Liver (tissue), 9 donors: ENCODE data around the gene ARHGEF10L. TPM values are rescaled to one million over a fixed set of nuclear protein-coding genes. Genes with fewer than 3 reads are reported as not detected.
A peak's percentile ranks its signal among the peaks of the same experiment; 100 is the strongest.

Experiments used
- DNase-seq: peaks from one replicate; pipeline ENCODE4 v3.0.0-alpha.2; 2017; ENCODE audit warnings: low spot score
- H3K27ac ChIP-seq, 2 donors: one replicate each; pipeline ENCODE4 v1.7.0; 2013; ENCODE audit warnings: inconsistent platforms in 2 of 2, low read length in 2 of 2, control low read depth in 1 of 2, low read depth in 1 of 2, mild to moderate bottlenecking in 1 of 2
- H3K27me3 ChIP-seq, 4 donors: one replicate each; pipeline versions ENCODE4 v1.6.1 to v1.7.0; 2013; ENCODE audit warnings: low read length in 3 of 4, inconsistent platforms in 1 of 4, mild to moderate bottlenecking in 1 of 4, moderate library complexity in 1 of 4; ENCODE audit not compliant: control insufficient read depth in 4 of 4, insufficient read depth in 4 of 4
- H3K36me3 ChIP-seq, 4 donors: one replicate each; pipeline versions ENCODE4 v1.6.1 to v1.7.0; 2013; ENCODE audit warnings: low read length in 3 of 4, mild to moderate bottlenecking in 3 of 4, low read depth in 1 of 4, moderate library complexity in 1 of 4; ENCODE audit not compliant: control insufficient read depth in 4 of 4, insufficient read depth in 3 of 4
- H3K4me1 ChIP-seq, 4 donors: one replicate each; pipeline versions ENCODE4 v1.6.1 to v1.7.0; 2013; ENCODE audit warnings: low read length in 3 of 4, mild to moderate bottlenecking in 3 of 4, moderate library complexity in 1 of 4; ENCODE audit not compliant: control insufficient read depth in 4 of 4, insufficient read depth in 4 of 4
- H3K4me3 ChIP-seq, 3 donors: one replicate each; pipeline versions ENCODE4 v1.6.1 to v1.7.0; 2013; ENCODE audit warnings: low read length in 3 of 3, control low read depth in 1 of 3, low read depth in 1 of 3, mild to moderate bottlenecking in 1 of 3
- H3K9ac ChIP-seq, 2 donors: one replicate each; pipeline ENCODE4 v1.7.0; 2013; ENCODE audit warnings: low read length in 2 of 2, mild to moderate bottlenecking in 2 of 2, moderate library complexity in 2 of 2, control low read depth in 1 of 2, low read depth in 1 of 2
- H3K9me3 ChIP-seq, 4 donors: one replicate each; pipeline versions ENCODE4 v1.6.1 to v1.7.0; 2013; ENCODE audit warnings: low read length in 3 of 4; ENCODE audit not compliant: control insufficient read depth in 4 of 4
- CTCF ChIP-seq: fragments of 150-350 bp; IDR thresholded peaks from 2 replicates; pipeline ENCODE4 v1.5.1; 2017; ENCODE audit warnings: improper control_type of control experiment, low read depth, low read length; ENCODE audit not compliant: missing input control
- EGR1 ChIP-seq, 2 donors: IDR thresholded peaks; 2 replicates each; pipeline ENCODE4 v1.6.1; 2016 to 2018; ENCODE audit warnings: antibody characterized with exemption in 2 of 2, low read depth in 2 of 2
- FOXA1 ChIP-seq: IDR thresholded peaks from 2 replicates; pipeline ENCODE4 v1.6.1; 2016; ENCODE audit warnings: antibody characterized with exemption
- FOXA2 ChIP-seq: IDR thresholded peaks from 2 replicates; pipeline ENCODE4 v1.6.1; 2016; ENCODE audit warnings: antibody characterized with exemption
- GABPA ChIP-seq, 2 donors: IDR thresholded peaks in 1 of 2; conservative IDR thresholded peaks in 1 of 2; 2 replicates each; pipeline ENCODE4 v1.6.1; 2016; ENCODE audit warnings: antibody characterized with exemption in 2 of 2, mild to moderate bottlenecking in 1 of 2, moderate library complexity in 1 of 2
- HNF4A ChIP-seq, 2 donors: conservative IDR thresholded peaks; 2 replicates each; pipeline ENCODE4 v1.6.1; 2016; ENCODE audit warnings: antibody characterized with exemption in 2 of 2, mild to moderate bottlenecking in 2 of 2
- HNF4G ChIP-seq: IDR thresholded peaks from 2 replicates; pipeline ENCODE4 v1.6.1; 2016; ENCODE audit warnings: antibody characterized with exemption
- JUND ChIP-seq, 2 donors: IDR thresholded peaks; 2 replicates each; pipeline ENCODE4 v1.6.1; 2016; ENCODE audit warnings: antibody characterized with exemption in 2 of 2
- MAX ChIP-seq: IDR thresholded peaks from 2 replicates; pipeline ENCODE4 v1.6.1; 2016; ENCODE audit warnings: antibody characterized with exemption
- NR2F2 ChIP-seq: IDR thresholded peaks from 2 replicates; pipeline ENCODE4 v1.6.1; 2016; ENCODE audit warnings: antibody characterized with exemption
- RAD21 ChIP-seq, 2 donors: IDR thresholded peaks; 2 replicates each; pipeline ENCODE4 v1.6.1; 2016; ENCODE audit warnings: antibody characterized with exemption in 2 of 2, mild to moderate bottlenecking in 2 of 2
- REST ChIP-seq: IDR thresholded peaks from 2 replicates; pipeline ENCODE4 v1.6.1; 2016; ENCODE audit warnings: antibody characterized with exemption, mild to moderate bottlenecking
- SP1 ChIP-seq: IDR thresholded peaks from 2 replicates; pipeline ENCODE4 v1.6.1; 2018; ENCODE audit warnings: antibody characterized with exemption, mild to moderate bottlenecking
- TAF1 ChIP-seq: conservative IDR thresholded peaks from 2 replicates; pipeline ENCODE4 v1.6.1; 2016; ENCODE audit warnings: antibody characterized with exemption, mild to moderate bottlenecking
- YY1 ChIP-seq: IDR thresholded peaks from 2 replicates; pipeline ENCODE4 v1.6.1; 2016; ENCODE audit warnings: antibody characterized with exemption, mild to moderate bottlenecking
- WGBS: extraction: QIAGEN DNeasy Blood & Tissue Kit; methylation state at CpG from one replicate; pipeline ENCODE4 v1.1.7; 2013; 5-methylcytosine and 5-hydroxymethylcytosine counted together
- polyA plus RNA-seq, 2 donors: library from polyadenylated mRNA; stranded (reverse) in 1 of 2; unstranded in 1 of 2; fragments of 200-250 nt in 1 of 2; fragments of >200 nt in 1 of 2; fragmentation: Nextera tagmentation in 1 of 2; extraction: Ambion mirVana in 1 of 2; gene quantifications; one replicate each; pipeline versions ENCODE4 v1.2.1 to v1.2.3, GENCODE V29; 2013 to 2015
- total RNA-seq, 2 donors: library from RNA; depleted of rRNA; stranded (reverse); fragments of >200 nt; gene quantifications; one replicate each; pipeline ENCODE4 v1.2.3, GENCODE V29; 2014
- donor health status: healthy.
- donor health status: healthy.
- donor health status: healthy.
- donor health status: healthy.
- donor health status: healthy.

ARHGEF10L gene
- total and polyA plus RNA-seq, 4 donors, result 26.3 to 169 (median 57.5) TPM

- Histone ChIP-seq H3K9ac (no peak overlapping the region), H3K4me1 (peaks cover 14 to 38% (median 25%) of the 10 kb centered on the region in 4 donors), H3K27me3 (no peaks in the 10 kb centered on the region), H3K27ac (no peak overlapping the region), H3K4me3 (no peak overlapping the region), H3K36me3 (no peaks in the 10 kb centered on the region), H3K9me3 (no peaks in the 10 kb centered on the region)
- TF ChIP-seq TAF1, result no peak
- TF ChIP-seq CTCF, result peak; percentile 11
- peak in 1 of 2 donors; percentile 27 for TF ChIP-seq RAD21 (IDR thresholded peaks at IDR 0.05)
- no peak for DNase-seq
- 69% methylated on average over 11 of the region's 11 CpGs for WGBS
These were observed 35.0 kb downstream of the ARHGEF10L start for GRCh38 chr1:17574516-17574915.

- Histone ChIP-seq H3K4me1 (peaks cover 14 to 36% (median 29%) of the 10 kb centered on the region in 4 donors), H3K27me3 (no peaks in the 10 kb centered on the region), H3K27ac (peak overlapping the region; percentile 33 to 59), H3K4me3 (no peak overlapping the region), H3K9ac (no peak overlapping the region), H3K36me3 (no peaks in the 10 kb centered on the region), H3K9me3 (no peaks in the 10 kb centered on the region)
- no peak for DNase-seq
- TF ChIP-seq HNF4A (conservative IDR thresholded peaks at IDR 0.05) (peak; percentile 47 to 50), GABPA (IDR thresholded peaks at IDR 0.05 in 1 of 2, conservative IDR thresholded peaks at IDR 0.05 in 1 of 2) (no peak), REST (no peak), SP1 (no peak)
- WGBS, result 64% methylated on average over 15 of the region's 15 CpGs
These were observed 36.5 kb downstream of the ARHGEF10L start for GRCh38 chr1:17575797-17576518.

GRCh38 chr1:17576519-17576853 lies 37.0 kb downstream of the ARHGEF10L start:
- H3K9ac ChIP-seq, result no peak overlapping the region
- H3K4me3 ChIP-seq, result no peak overlapping the region
- H3K27me3 ChIP-seq, result no peaks in the 10 kb centered on the region
- no peaks in the 10 kb centered on the region for H3K9me3 ChIP-seq
- DNase-seq, result no peak
- H3K4me1 ChIP-seq, result peaks cover 14 to 36% (median 29%) of the 10 kb centered on the region in 4 donors
- WGBS, result 94% methylated on average over 6 of the region's 6 CpGs
- no peaks in the 10 kb centered on the region for H3K36me3 ChIP-seq
- peak overlapping the region in 1 of 2 donors; percentile 59 for H3K27ac ChIP-seq
- TF ChIP-seq REST, result no peak
- TF ChIP-seq SP1, result no peak
- TF ChIP-seq NR2F2, result no peak
- no peak for TF ChIP-seq HNF4A (conservative IDR thresholded peaks at IDR 0.05)
- no peak for TF ChIP-seq JUND (IDR thresholded peaks at IDR 0.05)
- TF ChIP-seq YY1, result no peak
- TF ChIP-seq RAD21 (IDR thresholded peaks at IDR 0.05), result no peak
- no peak for TF ChIP-seq CTCF
- TF ChIP-seq EGR1 (IDR thresholded peaks at IDR 0.05; ENCODE audit: low read depth in 2 of 2), result no peak
- TF ChIP-seq FOXA1, result no peak
- no peak for TF ChIP-seq GABPA (IDR thresholded peaks at IDR 0.05 in 1 of 2, conservative IDR thresholded peaks at IDR 0.05 in 1 of 2)
- no peak for TF ChIP-seq TAF1
- TF ChIP-seq MAX, result no peak
- TF ChIP-seq FOXA2, result no peak
- no peak for TF ChIP-seq HNF4G
